ENCODE measurements around the gene SRRM1.
"Not testable (repeated sequence)": the region's sequence is repeated elsewhere in the genome, so short reads cannot be mapped to it uniquely, and the experiment has no call there.

SRRM1 gene

GRCh38 chr1:24643363-24644099, 429 bp downstream of the SRRM1 start:
- DNase-seq (ENCODE audit: low read depth, low spot score) = no peak

- no peak for DNase-seq (ENCODE audit: low read depth, low spot score)
Measured at GRCh38 chr1:24644100-24644384, 940 bp downstream of the SRRM1 start.

GRCh38 chr1:24648919-24649318, 5.8 kb downstream of the SRRM1 start:
- DNase-seq (ENCODE audit: low read depth, low spot score) = no peak

- DNase-seq (ENCODE audit: low read depth, low spot score) = no peak
Measured at GRCh38 chr1:24652382-24652781, 9.3 kb downstream of the SRRM1 start.

GRCh38 chr1:24654010-24654409, 10.9 kb downstream of the SRRM1 start:
- no peak for DNase-seq (ENCODE audit: low read depth, low spot score)

- no peak for DNase-seq (ENCODE audit: low read depth, low spot score)
Measured at GRCh38 chr1:24656046-24656445, 12.9 kb downstream of the SRRM1 start.

GRCh38 chr1:24657781-24658180, 14.7 kb downstream of the SRRM1 start:
- DNase-seq (ENCODE audit: low read depth, low spot score) = no peak

GRCh38 chr1:24659166-24659904, 16.2 kb downstream of the SRRM1 start:
- DNase-seq (ENCODE audit: low read depth, low spot score) = no peak

- no peak for DNase-seq (ENCODE audit: low read depth, low spot score)
Measured at GRCh38 chr1:24659993-24660665, 17.0 kb downstream of the SRRM1 start.

- DNase-seq (ENCODE audit: low read depth, low spot score) = no peak
Measured at GRCh38 chr1:24664507-24665033, 21.5 kb downstream of the SRRM1 start.

GRCh38 chr1:24666794-24667193, 23.7 kb downstream of the SRRM1 start:
- no peak for DNase-seq (ENCODE audit: low read depth, low spot score)

- DNase-seq (ENCODE audit: low read depth, low spot score) = not testable (repeated sequence)
Measured at GRCh38 chr1:24671372-24671771, 28.3 kb downstream of the SRRM1 start.

- DNase-seq (ENCODE audit: low read depth, low spot score) = not testable (repeated sequence)
Measured at GRCh38 chr1:24672686-24673085, 29.6 kb downstream of the SRRM1 start.

GRCh38 chr1:24673341-24673740, 30.2 kb downstream of the SRRM1 start:
- DNase-seq (ENCODE audit: low read depth, low spot score) = no peak

GRCh38 chr1:24678421-24678820, 35.3 kb downstream of the SRRM1 start:
- DNase-seq (ENCODE audit: low read depth, low spot score) = not testable (repeated sequence)

- DNase-seq (ENCODE audit: low read depth, low spot score) = no peak
Measured at GRCh38 chr1:24679725-24680124, 36.6 kb downstream of the SRRM1 start.

- DNase-seq (ENCODE audit: low read depth, low spot score) = no peak
Measured at GRCh38 chr1:24683713-24684162, 40.6 kb downstream of the SRRM1 start.

GRCh38 chr1:24688033-24688432, 44.9 kb downstream of the SRRM1 start:
- no peak for DNase-seq (ENCODE audit: low read depth, low spot score)

- no peak for DNase-seq (ENCODE audit: low read depth, low spot score)
Measured at GRCh38 chr1:24688621-24689195, 45.6 kb downstream of the SRRM1 start.

GRCh38 chr1:24691051-24691450, 47.9 kb downstream of the SRRM1 start:
- DNase-seq (ENCODE audit: low read depth, low spot score) = no peak

GRCh38 chr1:24692351-24692980, 49.4 kb downstream of the SRRM1 start:
- DNase-seq (ENCODE audit: low read depth, low spot score) = no peak

Measured in brain pericyte (primary cell).